Prostate gland (tissue), 2 donors: ENCODE results near the gene FHOD1. TPM values are rescaled to one million over a fixed set of nuclear protein-coding genes. Genes with fewer than 3 reads are reported as not detected.

Experiments used
- DNase-seq: peaks from one replicate; pipeline ENCODE4 v3.0.0-alpha.2; 2019; ENCODE audit warnings: low spot score
- H3K27ac ChIP-seq, 2 donors: fragments of 200-600 bp; sonication (generic); 2 replicates each; pipeline ENCODE4 v1.5.1; 2017 to 2019
- H3K27me3 ChIP-seq: fragments of 200-600 bp; sonication (generic); replicated peaks from 2 replicates; pipeline ENCODE4 v1.5.1; 2019; ENCODE audit not compliant: insufficient read depth
- H3K36me3 ChIP-seq, 2 donors: fragments of 200-600 bp; sonication (generic); 1 replicate in 1 of 2; 2 replicates in 1 of 2; pipeline versions ENCODE4 v1.5.1 to v1.8.1; 2017 to 2019
- H3K4me1 ChIP-seq: fragments of 200-600 bp; sonication (generic); replicated peaks from 2 replicates; pipeline ENCODE4 v1.5.1; 2019
- H3K4me3 ChIP-seq, 2 donors: fragments of 200-600 bp; sonication (generic); 2 replicates each; pipeline ENCODE4 v1.5.1; 2017 to 2019
- H3K9me3 ChIP-seq: fragments of 200-600 bp; sonication (generic); 2 replicates; pipeline ENCODE4 v1.5.1; 2017
- CTCF ChIP-seq, 4 experiments: fragments of 200-600 bp in 2 of 4; fragments of 450-650 bp in 2 of 4; sonication (generic) in 2 of 4; IDR thresholded peaks; 1 replicate in 3 of 4; 2 replicates in 1 of 4; pipeline ENCODE4 v1.5.1; 2016 to 2019; ENCODE audit warnings: antibody characterized with exemption in 4 of 4, mild to moderate bottlenecking in 2 of 4, moderate library complexity in 2 of 4
- POLR2A ChIP-seq: fragments of 450-650 bp; IDR thresholded peaks from one replicate; pipeline ENCODE4 v1.6.1; 2016; ENCODE audit warnings: antibody characterized with exemption, mild to moderate bottlenecking
- POLR2AphosphoS5 ChIP-seq: sonication (generic); formaldehyde crosslinking; IDR thresholded peaks from one replicate; pipeline ENCODE4 v1.6.1; 2017; ENCODE audit warnings: antibody characterized with exemption
- WGBS: methylation state at CpG from one replicate; pipeline ENCODE4 v1.1.5; 2018; 5-methylcytosine and 5-hydroxymethylcytosine counted together
- intact Hi-C: fragments of 100-400 bp; cut with DNase I; formaldehyde crosslinking; loops from one replicate; pipeline ENCODE4 v1.14.2; 2022
- total RNA-seq, 2 donors: library from RNA; depleted of rRNA; stranded (reverse); fragments of >200 nt; gene quantifications; one replicate each; pipeline ENCODE4 v1.1.0, GENCODE V29; 2016

Gene FHOD1
- total RNA-seq, 2 donors from 2014 or later = 11.2 to 46.1 TPM

GRCh38 chr16:67198238-67198734, 49.0 kb downstream of the FHOD1 start:
- WGBS = 39% methylated on average over 12 of the region's 12 CpGs
- peaks cover 11% of the 10 kb centered on the region for H3K4me1 ChIP-seq
- peak overlapping the region; percentile 63 to 71 for H3K27ac ChIP-seq
- H3K4me3 ChIP-seq = no peak overlapping the region
- no peaks in the 10 kb centered on the region for H3K27me3 ChIP-seq
- TF ChIP-seq POLR2AphosphoS5 (peak; percentile 21), CTCF (IDR thresholded peaks at IDR 0.05) (peak in 3 of 4 experiments; percentile 56 to 81 (median 67)), POLR2A (no peak)
- intact Hi-C loops = no loop called here
- peaks cover 16 to 26% of the 10 kb centered on the region in 2 donors for H3K36me3 ChIP-seq
- DNase-seq = peak; percentile 47
- H3K9me3 ChIP-seq = no peaks in the 10 kb centered on the region

- no peaks in the 10 kb centered on the region for H3K27me3 ChIP-seq
- peaks cover 17% of the 10 kb centered on the region for H3K4me1 ChIP-seq
- WGBS = 64% methylated on average over 6 of the region's 6 CpGs
- no peak overlapping the region for H3K4me3 ChIP-seq
- DNase-seq = no peak
- peak overlapping the region in 1 of 2 donors; percentile 63 for H3K27ac ChIP-seq
- H3K9me3 ChIP-seq = no peaks in the 10 kb centered on the region
- intact Hi-C loops = no loop called here
- H3K36me3 ChIP-seq = peaks cover 16 to 26% of the 10 kb centered on the region in 2 donors
- TF ChIP-seq CTCF (IDR thresholded peaks at IDR 0.05) (no peak), POLR2AphosphoS5 (no peak)
Observed at GRCh38 chr16:67197704-67198103, 49.6 kb downstream of the FHOD1 start.

GRCh38 chr16:67196881-67197280, 50.4 kb downstream of the FHOD1 start:
- TF ChIP-seq CTCF (IDR thresholded peaks at IDR 0.05) (no peak), POLR2AphosphoS5 (no peak), POLR2A (no peak)
- DNase-seq = no peak
- H3K9me3 ChIP-seq = no peaks in the 10 kb centered on the region
- intact Hi-C loops = no loop called here
- H3K4me3 ChIP-seq = no peak overlapping the region
- H3K27me3 ChIP-seq = no peaks in the 10 kb centered on the region
- peaks cover 16 to 17% of the 10 kb centered on the region in 2 donors for H3K36me3 ChIP-seq
- peaks cover 19% of the 10 kb centered on the region for H3K4me1 ChIP-seq
- WGBS = 85% methylated on average over 1 of the region's 1 CpG
- H3K27ac ChIP-seq = no peak overlapping the region

- H3K36me3 ChIP-seq = peaks cover 14 to 16% of the 10 kb centered on the region in 2 donors
- no peaks in the 10 kb centered on the region for H3K27me3 ChIP-seq
- DNase-seq = no peak
- 82% methylated on average over 5 of the region's 5 CpGs for WGBS
- H3K4me3 ChIP-seq = no peak overlapping the region
- TF ChIP-seq POLR2A (no peak), CTCF (IDR thresholded peaks at IDR 0.05) (no peak), POLR2AphosphoS5 (no peak)
- H3K9me3 ChIP-seq = no peaks in the 10 kb centered on the region
- H3K4me1 ChIP-seq = peaks cover 23% of the 10 kb centered on the region
- intact Hi-C loops = no loop called here
- H3K27ac ChIP-seq = no peak overlapping the region
Observed at GRCh38 chr16:67195676-67196075, 51.6 kb downstream of the FHOD1 start.

- no peak for DNase-seq
- Histone ChIP-seq H3K27ac (no peak overlapping the region), H3K9me3 (no peaks in the 10 kb centered on the region), H3K36me3 (peaks cover 14 to 16% of the 10 kb centered on the region in 2 donors), H3K4me1 (peaks cover 23% of the 10 kb centered on the region), H3K27me3 (no peaks in the 10 kb centered on the region), H3K4me3 (no peak overlapping the region)
- intact Hi-C loops = no loop called here
- TF ChIP-seq POLR2AphosphoS5 (no peak), CTCF (IDR thresholded peaks at IDR 0.05) (no peak), POLR2A (no peak)
- 92% methylated on average over 5 of the region's 6 CpGs for WGBS
Observed at GRCh38 chr16:67194260-67194659, 53.0 kb downstream of the FHOD1 start.
